ENCODE measurements around the gene MDH1.

DNA sequence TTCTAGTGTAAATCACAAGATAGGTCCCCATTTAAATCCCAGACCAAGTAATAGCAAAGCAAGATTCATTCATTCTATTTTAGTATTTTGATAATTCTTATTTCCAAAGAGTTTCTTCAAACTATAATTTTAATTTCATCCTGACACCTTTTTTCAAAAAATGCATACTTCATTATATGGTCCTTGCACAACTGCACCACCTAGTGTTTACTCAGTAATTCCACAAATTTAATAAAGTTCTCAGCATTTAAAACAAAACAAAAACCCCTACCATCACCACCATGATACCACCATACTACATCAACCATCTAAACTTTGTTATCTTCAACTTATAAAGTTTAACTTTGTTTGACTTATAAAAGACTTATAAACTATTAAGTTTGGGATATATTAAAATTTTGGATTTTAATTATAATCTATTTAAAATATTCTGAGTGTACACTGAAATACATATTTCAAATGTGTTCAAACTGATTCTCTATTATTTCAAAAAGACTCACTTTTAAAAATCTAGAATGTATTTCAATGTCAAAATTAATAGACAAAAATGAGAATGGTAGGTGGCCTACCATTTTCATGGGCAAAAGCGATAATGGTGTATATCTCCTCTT, 44.6 kb upstream of the MDH1 start:
- TF ChIP-seq, protein P1, sequence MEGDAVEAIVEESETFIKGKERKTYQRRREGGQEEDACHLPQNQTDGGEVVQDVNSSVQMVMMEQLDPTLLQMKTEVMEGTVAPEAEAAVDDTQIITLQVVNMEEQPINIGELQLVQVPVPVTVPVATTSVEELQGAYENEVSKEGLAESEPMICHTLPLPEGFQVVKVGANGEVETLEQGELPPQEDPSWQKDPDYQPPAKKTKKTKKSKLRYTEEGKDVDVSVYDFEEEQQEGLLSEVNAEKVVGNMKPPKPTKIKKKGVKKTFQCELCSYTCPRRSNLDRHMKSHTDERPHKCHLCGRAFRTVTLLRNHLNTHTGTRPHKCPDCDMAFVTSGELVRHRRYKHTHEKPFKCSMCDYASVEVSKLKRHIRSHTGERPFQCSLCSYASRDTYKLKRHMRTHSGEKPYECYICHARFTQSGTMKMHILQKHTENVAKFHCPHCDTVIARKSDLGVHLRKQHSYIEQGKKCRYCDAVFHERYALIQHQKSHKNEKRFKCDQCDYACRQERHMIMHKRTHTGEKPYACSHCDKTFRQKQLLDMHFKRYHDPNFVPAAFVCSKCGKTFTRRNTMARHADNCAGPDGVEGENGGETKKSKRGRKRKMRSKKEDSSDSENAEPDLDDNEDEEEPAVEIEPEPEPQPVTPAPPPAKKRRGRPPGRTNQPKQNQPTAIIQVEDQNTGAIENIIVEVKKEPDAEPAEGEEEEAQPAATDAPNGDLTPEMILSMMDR (IDR thresholded peaks at IDR 0.05; ENCODE audit: poor library complexity, severe bottlenecking): peak; percentile 59
- TF ChIP-seq TAF1 (IDR thresholded peaks at IDR 0.05; ENCODE audit: low read depth) (no peak), EZH2 (IDR thresholded peaks at IDR 0.05; ENCODE audit: borderline replicate concordance, insufficient read depth, low read length, poor library complexity, severe bottlenecking) (no peak), POLR2AphosphoS5 (IDR thresholded peaks at IDR 0.05) (no peak), EP300 (conservative IDR thresholded peaks at IDR 0.05; ENCODE audit: poor library complexity, severe bottlenecking) (no peak), MXI1 (conservative IDR thresholded peaks at IDR 0.05; ENCODE audit: poor library complexity, severe bottlenecking) (no peak)
